Common myeloid progenitor, CD34-positive (primary cell): Measurements from ENCODE around the gene CNKSR2.

Source experiments
- CTCF ChIA-PET: fragments of 350-600 bp; sonication (Branson Sonifier 250); formaldehyde crosslinking; loops from one replicate; lab custom pipeline; 2021; ENCODE audit warnings: antibody characterized with exemption; lab: Charles Lee
- POLR2A ChIA-PET: fragments of 350-600 bp; sonication (Branson Sonifier 250); formaldehyde crosslinking; loops from one replicate; lab custom pipeline; 2021; ENCODE audit warnings: antibody characterized with exemption; lab: Charles Lee
- DNase-seq, 3 donors: peaks; one replicate each; pipeline versions ENCODE4 v3.0.0 to v3.0.0-alpha.2; 2013
- H3K27ac ChIP-seq, 2 experiments: 1 replicate in 1 of 2; 2 replicates in 1 of 2; pipeline ENCODE4 v1.7.0; 2013; ENCODE audit warnings: inconsistent platforms in 2 of 2, low read length in 2 of 2, mild to moderate bottlenecking in 2 of 2, low read depth in 1 of 2, moderate library complexity in 1 of 2; ENCODE audit not compliant: severe bottlenecking in 2 of 2, insufficient read depth in 1 of 2, poor library complexity in 1 of 2
- H3K27me3 ChIP-seq, 5 experiments: replicated peaks in 2 of 5; 1 replicate in 3 of 5; 2 replicates in 2 of 5; pipeline versions ENCODE4 v1.6.1 to v1.7.0; 2013; ENCODE audit warnings: low read length in 4 of 5, mild to moderate bottlenecking in 2 of 5, moderate library complexity in 2 of 5, inconsistent platforms in 1 of 5; ENCODE audit not compliant: insufficient read depth in 5 of 5, control insufficient read depth in 4 of 5
- H3K36me3 ChIP-seq, 4 experiments: 1 replicate in 2 of 4; 2 replicates in 2 of 4; pipeline versions ENCODE4 v1.6.1 to v1.7.0; 2013; ENCODE audit warnings: low read length in 3 of 4, control low read depth in 1 of 4, mild to moderate bottlenecking in 1 of 4; ENCODE audit not compliant: control insufficient read depth in 4 of 4, insufficient read depth in 4 of 4
- H3K4me1 ChIP-seq, 4 experiments: 1 replicate in 3 of 4; 2 replicates in 1 of 4; pipeline versions ENCODE4 v1.6.1 to v1.7.1; 2013; ENCODE audit warnings: low read length in 3 of 4, mild to moderate bottlenecking in 3 of 4, control low read depth in 1 of 4, inconsistent platforms in 1 of 4, moderate library complexity in 1 of 4; ENCODE audit not compliant: control insufficient read depth in 4 of 4, insufficient read depth in 4 of 4; ENCODE audit errors: control extremely low read depth in 1 of 4
- H3K4me3 ChIP-seq, 7 experiments: 1 replicate in 4 of 7; 2 replicates in 3 of 7; pipeline versions ENCODE4 v1.5.1 to v1.7.0; 2013; ENCODE audit warnings: mild to moderate bottlenecking in 7 of 7, low read length in 6 of 7, moderate library complexity in 6 of 7, inconsistent platforms in 2 of 7, low read depth in 2 of 7, control low read depth in 1 of 7; ENCODE audit not compliant: insufficient read depth in 4 of 7, control insufficient read depth in 1 of 7; ENCODE audit errors: extremely low read depth in 1 of 7
- H3K9me3 ChIP-seq, 5 experiments: 1 replicate in 4 of 5; 2 replicates in 1 of 5; pipeline versions ENCODE4 v1.6.1 to v1.7.1; 2013; ENCODE audit warnings: low read length in 4 of 5, mild to moderate bottlenecking in 2 of 5, inconsistent platforms in 1 of 5, low read depth in 1 of 5, moderate library complexity in 1 of 5; ENCODE audit not compliant: control insufficient read depth in 4 of 5, insufficient read depth in 2 of 5; ENCODE audit errors: control extremely low read depth in 1 of 5
- WGBS: methylation state at CpG from one replicate; pipeline ENCODE4 v1.1.5; 2013; ENCODE audit not compliant: insufficient coverage; 5-methylcytosine and 5-hydroxymethylcytosine counted together

The CNKSR2 gene

DNA sequence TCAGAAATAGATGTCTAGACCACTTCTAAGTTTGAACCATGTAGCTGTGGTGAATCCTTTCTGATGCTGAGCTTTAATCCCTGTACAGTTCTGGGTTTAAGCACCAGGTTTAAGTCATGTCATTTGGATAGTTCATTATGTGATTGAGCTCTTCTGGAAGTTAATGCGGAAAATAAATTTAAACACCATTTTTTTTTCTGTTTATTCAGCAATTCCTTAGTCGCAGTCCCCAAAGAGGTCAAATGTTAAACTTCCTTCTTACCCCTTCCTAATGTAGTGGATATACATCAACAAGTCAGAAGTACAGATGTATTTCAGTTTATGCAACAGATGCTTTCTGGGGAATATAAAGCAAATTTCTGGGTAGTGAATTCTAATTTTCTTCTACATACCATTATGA lies 52.9 kb downstream of the CNKSR2 start:
- WGBS = no CpG with 5 or more reads among the region's 2 CpGs
- ChIA-PET CTCF (interaction anchor here (0.9 kb wide), 1 partner anchor 20 kb away, joined by 3 read pairs; no protein-coding TSS in a partner anchor), POLR2A (no interaction called here)
- Histone ChIP-seq H3K4me3 (no peak overlapping the region), H3K36me3 (no peaks in the 10 kb centered on the region), H3K9me3 (no peaks in the 10 kb centered on the region), H3K27me3 (no peaks in the 10 kb centered on the region), H3K27ac (no peak overlapping the region), H3K4me1 (no peaks in the 10 kb centered on the region)
- DNase-seq = no peak

DNA sequence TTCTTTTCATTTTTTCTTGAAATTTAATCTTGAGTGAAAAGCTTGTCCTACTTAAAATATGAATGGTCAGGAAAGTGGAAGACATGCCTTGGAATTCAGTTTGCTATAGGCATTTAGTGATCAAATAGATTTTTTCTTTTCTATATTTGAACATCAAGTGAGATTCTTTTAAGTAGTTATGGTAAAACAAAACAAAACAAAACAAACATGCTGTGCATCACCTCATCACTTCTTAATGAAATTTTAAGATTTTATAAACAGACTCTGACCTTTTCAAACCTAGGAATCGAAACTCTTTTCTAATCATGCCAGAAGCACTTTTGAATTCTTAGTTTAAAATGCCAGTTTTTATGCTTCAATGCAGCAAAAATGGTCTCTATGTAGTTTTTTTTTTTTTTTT lies 62.8 kb downstream of the CNKSR2 start:
- POLR2A ChIA-PET = no interaction called here
- peaks cover 0 to 8% (median 3%) of the 10 kb centered on the region in 4 experiments for H3K4me1 ChIP-seq
- CTCF ChIA-PET = no interaction called here
- WGBS = no CpG with 5 or more reads among the region's 1 CpG
- H3K9me3 ChIP-seq = no peaks in the 10 kb centered on the region
- no peak for DNase-seq
- H3K4me3 ChIP-seq = no peak overlapping the region
- no peaks in the 10 kb centered on the region for H3K27me3 ChIP-seq
- H3K36me3 ChIP-seq = no peaks in the 10 kb centered on the region
- no peak overlapping the region for H3K27ac ChIP-seq

DNA sequence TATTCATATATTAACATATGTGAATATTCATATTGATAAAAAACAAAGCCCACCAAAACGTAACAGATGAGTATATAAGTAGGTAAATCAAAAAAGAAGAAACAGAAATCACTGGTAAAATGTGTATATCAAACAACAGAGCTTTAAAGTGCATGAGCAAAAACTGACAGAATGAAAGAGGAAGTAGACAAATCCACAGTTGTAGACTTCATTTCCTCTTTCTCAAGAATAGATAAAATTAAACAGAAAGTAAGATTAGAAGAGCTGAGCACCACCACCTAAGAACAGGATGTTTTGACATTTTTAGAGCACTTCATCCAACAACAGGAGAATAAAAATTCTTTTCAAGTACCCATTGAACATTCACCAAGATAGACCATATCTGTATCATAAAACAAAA lies 64.6 kb downstream of the CNKSR2 start:
- no CpG with 5 or more reads among the region's 1 CpG for WGBS
- DNase-seq = peak; percentile 36 to 84 (median 68)
- CTCF ChIA-PET = no interaction called here

DNA sequence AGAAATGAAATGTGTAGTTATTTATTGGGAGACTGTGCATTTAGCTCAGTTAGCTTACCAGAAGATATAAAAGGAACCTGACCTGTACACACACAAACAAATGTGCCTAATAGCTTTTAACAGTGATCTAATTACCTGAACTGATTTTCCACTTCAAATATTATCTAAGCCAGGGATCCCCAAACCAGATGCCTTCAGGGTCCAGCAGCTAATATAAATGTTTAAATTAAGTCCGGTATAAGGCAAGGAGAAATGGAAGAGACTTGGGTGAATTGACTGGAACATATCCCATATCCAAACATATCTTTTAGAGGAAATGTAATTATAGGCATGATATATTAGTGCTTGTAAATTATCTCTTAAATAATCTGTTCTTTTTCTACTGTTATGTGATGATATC lies 66.7 kb downstream of the CNKSR2 start:
- H3K27me3 ChIP-seq = no peaks in the 10 kb centered on the region
- no peaks in the 10 kb centered on the region for H3K36me3 ChIP-seq
- WGBS = no CpG with 5 or more reads among the region's 1 CpG
- ChIA-PET POLR2A (no interaction called here), CTCF (interaction anchor here (0.5 kb wide), 1 partner anchor 45 kb away, joined by 3 read pairs; no protein-coding TSS in a partner anchor)
- H3K4me3 ChIP-seq = no peak overlapping the region
- H3K4me1 ChIP-seq = peaks cover 0 to 8% (median 3%) of the 10 kb centered on the region in 4 experiments
- H3K9me3 ChIP-seq = no peaks in the 10 kb centered on the region
- no peak overlapping the region for H3K27ac ChIP-seq
- DNase-seq = no peak

More for the DNA sequence above, 64.6 kb downstream of the CNKSR2 start:
- no peaks in the 10 kb centered on the region for H3K9me3 ChIP-seq
- POLR2A ChIA-PET = no interaction called here
- H3K36me3 ChIP-seq = no peaks in the 10 kb centered on the region
- H3K27ac ChIP-seq = peak overlapping the region; percentile 19 to 60
- peak overlapping the region in 3 of 7 experiments; percentile 5 to 58 (median 48) for H3K4me3 ChIP-seq
- H3K27me3 ChIP-seq = no peaks in the 10 kb centered on the region
- peaks cover 0 to 8% (median 3%) of the 10 kb centered on the region in 4 experiments for H3K4me1 ChIP-seq

DNA sequence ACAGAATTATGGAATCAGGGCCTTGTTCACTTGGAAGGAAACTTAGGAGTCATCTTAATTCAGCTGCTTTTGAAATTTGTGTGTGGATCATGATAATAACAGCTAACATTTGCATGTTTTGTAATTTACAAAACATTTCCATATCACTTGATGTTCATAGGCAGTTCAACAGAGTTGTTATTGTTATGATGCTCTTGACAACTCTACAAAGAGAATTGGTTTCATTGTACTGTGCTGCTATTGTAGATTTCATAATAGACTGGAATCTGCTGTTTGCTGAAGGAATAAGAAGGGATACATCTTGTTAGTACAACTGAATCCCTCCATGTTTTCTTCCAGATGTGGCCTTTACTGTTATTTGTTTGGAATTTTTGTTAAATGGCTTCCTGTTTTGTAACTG lies 83.5 kb downstream of the CNKSR2 start:
- Histone ChIP-seq H3K9me3 (no peaks in the 10 kb centered on the region), H3K27ac (no peak overlapping the region), H3K4me1 (no peaks in the 10 kb centered on the region), H3K27me3 (no peaks in the 10 kb centered on the region), H3K4me3 (no peak overlapping the region), H3K36me3 (no peaks in the 10 kb centered on the region)
- POLR2A ChIA-PET = no interaction called here
- CTCF ChIA-PET = interaction anchor here (1.3 kb wide), 1 partner anchor 22 kb away, joined by 3 read pairs; no protein-coding TSS in a partner anchor
- DNase-seq = no peak

DNA sequence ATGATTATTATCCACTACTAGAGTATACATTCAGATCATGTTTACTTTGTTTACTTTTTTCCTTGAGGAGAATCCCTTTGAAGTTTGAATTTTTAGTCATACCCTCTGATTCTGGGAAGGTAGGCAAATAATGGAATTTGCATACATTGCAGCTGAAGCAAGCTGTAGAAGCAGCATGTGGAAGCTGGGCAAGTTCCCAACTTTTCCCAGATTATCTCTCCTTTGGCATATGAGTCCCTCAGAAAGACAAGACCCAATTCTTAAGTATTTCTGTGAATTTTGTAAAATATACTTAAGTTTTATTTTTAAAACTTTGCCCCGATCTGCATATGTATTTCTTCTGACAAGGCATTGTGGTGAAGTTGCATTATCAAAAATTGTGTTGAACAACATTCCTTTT lies 94.9 kb downstream of the CNKSR2 start:
- Histone ChIP-seq H3K27ac (no peak overlapping the region), H3K4me3 (no peak overlapping the region), H3K27me3 (no peaks in the 10 kb centered on the region), H3K36me3 (no peaks in the 10 kb centered on the region), H3K4me1 (no peaks in the 10 kb centered on the region), H3K9me3 (no peaks in the 10 kb centered on the region)
- POLR2A ChIA-PET = no interaction called here
- DNase-seq = no peak
- CTCF ChIA-PET = no interaction called here
- WGBS = no CpG with 5 or more reads among the region's 1 CpG

DNA sequence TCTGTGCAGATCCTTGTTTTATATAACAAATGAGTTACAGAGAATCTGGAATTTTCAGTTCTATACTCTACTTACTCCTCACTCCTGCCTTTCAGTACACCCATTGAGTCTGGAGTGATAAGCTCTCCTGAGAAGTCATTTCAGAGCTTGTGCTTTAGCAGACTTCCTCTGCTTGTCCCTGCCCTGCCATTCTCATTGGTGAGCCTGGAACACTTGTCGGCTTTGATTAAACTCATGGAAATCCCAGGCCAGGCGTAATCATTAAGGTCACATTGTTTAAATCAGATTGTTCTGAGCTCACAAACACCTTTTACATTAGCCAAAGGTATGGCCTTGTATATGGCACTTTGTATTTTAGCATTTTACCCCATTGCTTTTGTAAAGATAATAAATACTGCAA lies 102.7 kb downstream of the CNKSR2 start:
- Histone ChIP-seq H3K9me3 (no peaks in the 10 kb centered on the region), H3K27ac (no peak overlapping the region), H3K27me3 (no peaks in the 10 kb centered on the region), H3K36me3 (no peaks in the 10 kb centered on the region), H3K4me1 (no peaks in the 10 kb centered on the region), H3K4me3 (no peak overlapping the region)
- 92% methylated on average over 2 of the region's 2 CpGs for WGBS
- ChIA-PET CTCF (no interaction called here), POLR2A (no interaction called here)
- DNase-seq = no peak
